Daoy (cell line): ENCODE data around the gene METRNL. TPM values are rescaled to one million over a fixed set of nuclear protein-coding genes. Genes with fewer than 3 reads are reported as not detected.
A peak's percentile ranks its signal among the peaks of the same experiment; 100 is the strongest.

Source experiments
- DNase-seq: peaks from one replicate; pipeline ENCODE4 v3.0.0-alpha.2; 2015; ENCODE audit warnings: low read depth
- total RNA-seq: library from RNA; depleted of rRNA; stranded (reverse); fragments of >200 nt; shearing (Covaris generic); gene quantifications from 2 replicates; pipeline ENCODE4 v1.2.3, GENCODE V29; 2014

Gene METRNL
- total RNA-seq, 1 experiment from 2014 or later = 35.5 TPM

DNA sequence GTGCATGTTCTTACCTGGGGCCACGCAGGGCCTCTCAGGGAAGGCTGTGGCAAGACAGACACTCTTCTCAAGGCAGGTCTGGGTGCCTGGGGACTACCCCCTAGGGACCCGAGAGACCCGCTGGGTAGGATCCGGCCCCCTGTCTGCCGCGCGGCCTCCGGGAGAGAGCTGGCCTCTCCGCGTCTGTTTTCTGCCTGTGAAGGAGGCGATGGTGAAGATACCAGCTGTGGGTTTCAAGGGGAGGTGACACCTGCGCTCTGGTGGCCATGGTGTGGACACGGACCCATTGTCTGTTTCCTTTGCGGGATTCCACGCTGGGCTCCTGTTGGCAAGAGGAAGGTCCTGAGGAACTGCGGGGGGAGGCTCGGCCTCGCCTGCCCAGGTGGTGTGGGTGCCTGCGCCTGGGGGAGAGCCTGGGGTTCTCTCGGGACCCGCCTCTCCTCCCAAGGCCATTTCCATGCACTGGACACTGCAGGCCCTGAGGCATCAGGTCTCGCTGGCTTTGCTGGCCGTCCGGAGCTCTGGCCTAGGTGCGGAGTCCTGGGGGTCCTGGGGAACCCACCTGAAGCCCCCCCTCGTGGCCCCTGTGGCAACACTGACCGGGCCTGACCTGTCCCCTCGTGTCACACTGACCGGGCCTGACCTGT, 12.2 kb upstream of the METRNL start:
- no peak for DNase-seq

DNA sequence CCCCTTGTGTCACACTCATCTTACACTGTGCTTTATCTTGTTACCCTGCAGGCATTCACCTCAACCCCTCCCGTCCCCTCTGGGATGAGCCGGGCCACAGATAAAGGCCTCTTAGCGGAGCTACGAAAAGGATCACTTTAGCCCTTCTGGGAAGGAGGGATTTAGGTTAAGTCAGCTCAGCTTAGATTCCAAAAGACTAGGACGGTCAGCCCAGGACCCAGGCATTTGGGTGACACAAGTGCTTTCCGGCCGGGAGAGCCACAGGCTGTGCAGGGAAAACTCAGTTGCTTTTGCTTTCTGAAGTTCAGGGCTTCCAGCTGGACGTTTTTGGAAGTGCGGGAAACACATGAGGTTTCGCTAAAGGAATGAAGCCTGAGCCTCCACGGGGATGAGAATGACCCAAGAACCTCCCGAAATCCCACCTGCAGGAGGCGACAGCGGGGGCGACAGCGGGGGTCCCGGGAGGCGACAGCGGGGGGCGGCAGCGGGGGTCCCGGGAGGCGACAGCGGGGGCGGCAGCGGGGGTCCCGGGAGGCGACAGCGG, 11.6 kb upstream of the METRNL start:
- DNase-seq = no peak

DNA sequence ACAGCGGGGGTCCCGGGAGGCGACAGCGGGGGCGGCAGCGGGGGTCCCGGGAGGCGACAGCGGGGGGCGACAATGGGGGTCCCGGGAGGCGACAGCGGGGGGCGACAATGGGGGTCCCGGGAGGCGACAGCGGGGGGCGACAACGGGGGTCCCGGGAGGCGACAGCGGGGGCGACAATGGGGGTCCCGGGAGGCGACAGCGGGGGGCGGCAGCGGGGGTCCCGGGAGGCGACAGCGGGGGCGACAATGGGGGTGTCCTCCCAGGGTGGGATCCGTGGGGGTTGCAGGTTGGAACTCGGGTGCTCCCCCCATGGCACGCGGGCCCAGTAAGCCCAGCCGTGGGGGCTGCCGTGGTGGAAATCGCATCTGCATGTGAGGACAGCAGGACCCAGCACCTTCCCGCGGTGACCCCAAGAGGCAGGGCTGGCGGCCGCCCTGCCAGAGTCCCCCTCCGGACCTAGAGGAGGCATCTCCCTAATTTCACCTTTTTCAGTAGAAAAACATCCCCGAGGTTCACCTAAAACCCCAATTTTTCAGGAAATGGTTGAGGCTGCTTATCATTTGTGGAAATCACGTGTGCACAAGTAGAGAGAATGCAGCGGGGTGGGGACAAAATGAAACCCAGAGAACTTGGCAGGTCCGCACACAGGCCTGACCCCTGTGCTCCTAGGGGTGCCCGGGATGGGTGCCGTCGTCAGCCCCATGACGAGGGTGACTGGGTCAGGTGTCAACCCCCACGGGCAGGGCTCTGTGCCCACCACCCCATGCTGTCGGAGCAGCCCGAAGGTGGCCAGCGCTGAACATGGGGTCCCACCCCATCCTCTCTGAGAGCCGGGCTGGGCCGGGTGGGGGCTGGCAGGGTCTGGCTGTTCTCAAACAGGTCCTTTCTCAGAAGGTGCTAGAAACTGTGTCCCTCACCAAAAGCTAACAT, 10.5 kb upstream of the METRNL start:
- no peak for DNase-seq

DNA sequence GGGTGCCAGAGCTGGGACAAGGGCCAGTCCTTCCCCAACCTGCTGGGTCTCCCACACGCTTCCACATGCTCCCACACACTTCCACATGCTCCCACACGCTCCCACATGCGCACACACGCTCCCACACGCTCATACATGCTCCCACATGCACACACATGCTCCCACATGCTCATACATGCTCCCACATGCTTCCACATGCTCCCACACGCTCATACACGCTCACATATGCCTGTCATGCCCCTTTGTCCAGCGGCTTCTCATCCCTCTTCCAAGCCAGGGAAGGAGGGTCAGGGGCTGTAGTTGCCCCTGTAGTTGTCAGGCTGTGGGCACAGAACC, 9.9 kb upstream of the METRNL start:
- no peak for DNase-seq

DNA sequence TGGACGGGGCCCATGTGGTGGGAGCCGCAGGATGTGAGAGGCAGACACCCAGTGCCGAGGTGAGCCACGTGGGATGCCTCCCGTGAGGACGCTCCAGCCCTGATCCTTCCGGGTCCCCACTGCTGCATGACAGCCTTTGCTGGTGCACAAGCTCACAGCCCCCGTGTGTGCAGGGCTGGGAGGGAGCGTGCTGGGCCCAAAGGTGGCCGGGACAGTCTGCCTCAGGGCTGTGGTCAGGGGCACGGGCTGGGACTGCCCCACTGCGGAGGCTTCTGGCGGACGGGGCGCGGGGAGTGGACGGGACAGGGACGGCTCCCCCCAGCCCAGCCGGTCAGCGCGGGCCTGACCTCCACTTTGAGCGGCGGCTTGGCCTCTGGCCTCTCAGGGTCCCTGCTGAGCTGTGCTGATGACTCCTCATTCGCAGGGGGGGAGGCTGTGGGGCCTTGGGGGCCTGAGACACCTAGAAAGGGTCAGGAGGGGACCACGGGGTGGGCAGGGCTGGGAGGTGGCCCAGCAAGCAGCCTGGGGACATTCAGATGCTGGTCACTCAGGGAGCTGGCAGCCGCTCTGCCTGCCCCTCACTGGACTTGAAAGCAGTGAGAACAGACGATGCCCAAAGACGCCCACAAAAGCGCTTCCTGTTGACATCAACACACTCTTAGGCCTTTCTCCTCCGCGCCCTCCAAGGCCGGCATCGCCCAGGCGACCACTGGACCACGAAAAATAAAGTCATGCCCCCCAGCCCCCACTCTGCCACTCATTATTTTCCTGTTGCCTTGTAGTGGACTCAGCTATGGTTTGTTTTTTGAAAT, 9.3 kb upstream of the METRNL start:
- no peak for DNase-seq

DNA sequence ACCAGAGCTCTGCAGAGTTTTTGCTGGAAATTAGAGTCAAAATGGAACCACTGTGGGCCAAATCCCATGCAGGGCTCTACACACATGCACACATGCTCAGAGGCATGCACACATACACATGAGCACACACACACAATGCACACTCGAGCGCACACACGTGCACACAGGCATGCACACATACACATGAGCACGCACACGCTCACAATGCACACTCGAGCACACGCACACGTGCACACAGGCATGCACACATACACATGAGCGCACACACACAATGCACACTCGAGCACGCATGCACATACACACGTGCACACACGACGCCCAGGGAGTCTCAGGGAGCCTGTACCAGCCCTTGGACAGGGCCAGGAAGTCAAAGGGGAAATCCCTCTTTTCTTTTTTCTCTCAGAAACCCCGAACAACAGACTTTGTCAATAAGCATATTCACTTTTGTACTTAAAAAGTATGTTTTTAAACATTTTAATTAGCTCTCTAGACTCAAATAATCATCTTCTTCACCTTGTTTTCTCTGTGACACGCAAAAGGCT, 8.5 kb upstream of the METRNL start:
- DNase-seq = no peak

DNA sequence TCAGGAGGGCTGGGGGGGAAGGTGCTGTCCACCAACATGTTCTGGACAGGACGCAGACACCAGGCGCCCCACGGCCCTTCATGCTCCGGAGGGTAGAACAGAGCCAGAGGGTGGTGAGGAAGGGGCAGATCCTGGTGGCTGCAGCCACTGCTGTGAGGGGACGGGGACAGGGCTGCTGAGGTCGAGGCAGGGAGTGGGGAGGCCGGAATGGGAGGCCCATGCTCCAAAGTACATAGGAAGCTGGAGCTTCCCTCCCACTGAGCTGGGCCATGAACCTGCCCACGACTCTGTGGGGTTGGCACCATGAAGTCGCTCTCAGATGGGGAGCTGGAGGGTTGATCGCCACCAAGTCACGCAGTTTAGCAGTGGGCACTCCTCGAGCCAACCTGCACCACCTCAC, 8.0 kb upstream of the METRNL start:
- DNase-seq = no peak

DNA sequence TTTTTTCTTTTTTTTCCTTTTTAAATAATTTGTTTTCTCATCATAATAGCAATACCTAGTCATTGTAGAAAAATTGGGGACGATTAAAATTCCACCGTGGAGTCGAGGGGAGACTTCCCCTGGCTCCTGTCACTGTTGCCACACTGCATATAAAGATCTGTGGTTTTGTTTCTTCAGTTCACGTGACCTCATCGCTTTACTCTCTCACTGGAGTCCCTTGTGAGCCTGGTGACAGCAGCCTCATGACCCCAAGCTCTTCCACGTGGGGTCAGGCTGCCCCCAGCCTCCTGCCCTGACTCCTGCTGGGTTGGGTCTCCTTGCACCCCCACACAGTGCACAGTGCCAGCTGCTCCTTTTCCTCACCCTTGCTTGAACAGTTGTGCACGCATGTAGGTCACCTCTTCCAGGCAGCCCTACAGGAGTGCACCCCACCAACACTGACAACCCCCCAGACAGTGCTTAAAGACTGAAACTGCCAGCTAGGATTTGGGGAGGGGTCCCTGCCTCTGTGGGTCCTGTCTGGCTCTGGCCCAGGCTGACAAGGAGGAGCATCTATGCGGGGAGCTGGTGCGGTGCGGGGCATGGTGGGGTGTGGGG, 7.3 kb upstream of the METRNL start:
- no peak for DNase-seq

DNA sequence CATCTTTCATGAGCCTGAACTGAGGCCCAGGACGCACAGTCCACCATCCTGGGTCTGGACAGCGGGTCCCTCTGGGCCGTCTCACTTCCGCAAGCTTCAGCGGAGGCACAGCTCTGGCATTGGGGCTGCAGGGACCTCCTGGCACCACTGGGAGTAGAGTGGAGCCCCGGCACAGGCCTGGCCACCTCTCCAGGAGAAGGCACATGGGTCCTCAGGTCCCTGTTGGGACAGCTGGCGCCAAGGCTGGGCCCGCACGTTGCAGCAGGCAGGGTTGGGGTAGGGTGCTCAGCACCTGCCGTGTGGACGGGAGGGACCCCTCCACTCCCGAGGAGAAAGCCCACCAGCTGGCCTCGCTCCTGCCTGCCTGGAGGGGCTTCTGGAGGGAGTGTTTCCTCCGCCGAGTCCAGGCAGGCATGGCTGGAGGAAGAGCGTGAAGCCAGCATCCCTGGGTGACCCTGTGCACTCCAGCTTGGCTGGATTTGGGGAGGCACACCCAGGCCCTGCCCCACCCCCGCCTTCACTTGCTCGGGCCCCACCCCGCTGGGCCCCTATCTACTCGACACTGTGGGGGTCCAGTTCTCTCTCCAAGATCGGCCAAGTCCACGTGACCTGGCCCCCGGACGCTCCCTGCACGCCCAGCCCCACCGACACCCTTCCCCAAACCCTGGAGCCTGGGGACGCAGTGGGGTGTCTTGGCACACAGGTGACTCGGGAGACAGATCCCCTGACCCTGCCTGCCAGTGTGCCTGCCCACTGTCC, 6.6 kb upstream of the METRNL start:
- DNase-seq = no peak

DNA sequence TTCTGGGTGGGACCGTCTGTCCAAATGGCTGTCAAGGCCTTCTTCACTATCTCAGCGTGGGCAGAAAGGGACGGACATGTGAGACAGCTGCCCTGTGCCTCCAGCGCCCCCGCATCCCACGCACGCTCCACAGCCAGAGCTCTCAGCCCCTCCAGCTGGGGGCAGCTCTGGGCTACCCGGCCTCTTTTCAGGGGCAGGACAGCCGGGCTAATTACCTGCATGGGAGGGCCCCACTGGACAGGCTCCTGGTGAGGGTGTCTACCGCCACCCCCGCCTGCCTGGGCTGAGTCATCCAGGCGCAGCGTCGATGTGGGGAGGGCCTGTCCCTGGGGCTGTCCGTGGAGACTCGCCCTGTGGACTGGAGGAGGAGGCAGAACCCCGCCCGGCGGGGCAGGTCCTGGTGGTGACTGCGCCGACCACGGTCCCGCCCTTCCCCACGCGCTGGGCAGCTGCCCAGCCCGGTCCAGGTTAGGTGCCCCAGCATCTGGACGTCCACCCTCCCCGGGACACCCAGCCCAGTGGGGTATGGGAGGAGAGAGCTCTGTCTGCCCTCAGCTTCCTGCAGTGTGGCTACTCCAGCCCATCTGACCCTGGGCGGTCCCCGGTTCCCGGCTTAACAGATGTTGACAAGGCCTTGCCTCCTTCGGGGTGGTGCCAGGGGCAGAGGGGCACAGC, 5.9 kb upstream of the METRNL start:
- peak; percentile 77 for DNase-seq

DNA sequence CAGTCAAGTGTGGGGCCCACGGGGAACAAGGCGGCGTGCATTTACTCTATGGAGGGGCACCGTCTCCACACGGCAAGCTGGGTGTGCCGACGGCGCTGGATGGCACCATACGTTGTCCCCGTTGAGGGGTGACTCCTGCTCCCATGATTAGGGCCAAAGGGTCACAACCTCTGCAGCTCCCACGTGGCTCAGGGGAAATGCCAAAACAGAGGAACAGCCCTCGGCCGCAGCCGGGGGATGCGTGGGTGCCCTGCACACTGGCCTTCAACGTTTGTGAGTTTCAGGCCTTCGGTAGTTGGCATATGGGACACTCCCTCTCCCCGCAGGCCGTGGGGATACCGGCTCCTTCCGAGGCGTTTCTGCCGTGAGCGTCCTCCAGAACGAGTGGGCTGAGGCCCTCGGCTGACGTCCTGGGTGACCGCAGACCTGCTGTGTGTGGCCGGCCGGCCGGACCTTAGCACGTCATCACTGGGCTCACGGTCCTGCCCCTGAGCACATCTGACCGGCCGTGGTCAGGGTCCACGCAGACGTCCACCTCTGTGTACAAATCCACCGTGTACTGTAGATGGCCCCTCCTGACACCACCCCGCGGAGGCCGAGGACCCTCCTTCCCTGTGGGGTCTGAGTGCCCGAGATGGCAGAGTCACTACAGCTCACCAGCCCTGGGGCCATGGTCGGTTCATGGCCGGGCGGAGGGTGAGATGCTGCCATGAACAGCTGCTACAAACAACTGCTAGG, 4.8 kb upstream of the METRNL start:
- DNase-seq = no peak

DNA sequence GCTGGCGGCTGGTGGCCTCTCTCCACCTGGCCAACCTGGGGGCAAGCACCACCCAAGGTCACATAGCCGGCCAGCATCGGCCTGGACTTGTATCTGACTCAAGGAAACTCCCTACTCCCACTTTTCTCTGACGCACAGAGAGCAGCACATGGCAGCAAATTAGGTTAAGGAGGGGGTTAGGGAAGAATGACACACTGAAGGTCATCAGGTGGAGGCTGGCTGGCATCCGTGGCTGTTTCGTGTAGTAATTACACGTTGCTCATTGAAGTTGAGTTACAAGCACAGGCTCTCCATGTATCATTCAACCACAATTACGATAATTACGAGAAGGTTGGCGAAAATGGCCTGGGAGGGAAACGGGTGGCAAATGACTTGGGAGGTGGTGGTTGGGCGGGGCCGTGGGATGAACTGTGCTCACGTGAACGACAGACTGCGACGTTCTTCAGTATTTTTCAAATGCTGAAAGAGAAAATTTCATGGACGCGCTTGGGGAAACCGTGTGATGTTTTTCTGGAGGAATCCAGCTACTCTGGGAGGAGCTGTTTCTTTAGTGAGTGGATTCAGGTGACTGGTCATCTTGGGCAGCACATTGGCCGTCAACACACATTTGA, 4.0 kb upstream of the METRNL start:
- DNase-seq = no peak

DNA sequence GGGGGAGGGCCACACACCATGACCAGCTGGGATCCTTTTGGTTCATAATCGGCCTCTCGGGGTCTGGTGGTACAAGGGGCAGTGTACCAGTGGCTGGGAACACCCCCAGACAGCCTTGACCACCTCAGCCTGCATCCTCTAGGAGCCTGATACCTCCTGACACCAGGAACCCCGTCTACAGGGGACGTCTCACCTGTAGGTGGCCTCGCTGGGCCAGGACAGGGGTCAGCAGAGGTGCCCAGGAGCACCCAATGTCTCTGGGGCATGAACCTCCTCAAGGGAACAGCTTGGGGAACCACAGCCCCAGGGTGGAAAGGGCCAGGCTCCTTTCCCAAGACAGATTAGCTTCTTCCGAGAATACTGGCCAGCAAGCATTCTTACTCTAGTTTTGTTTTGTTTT, 2.5 kb upstream of the METRNL start:
- no peak for DNase-seq

DNA sequence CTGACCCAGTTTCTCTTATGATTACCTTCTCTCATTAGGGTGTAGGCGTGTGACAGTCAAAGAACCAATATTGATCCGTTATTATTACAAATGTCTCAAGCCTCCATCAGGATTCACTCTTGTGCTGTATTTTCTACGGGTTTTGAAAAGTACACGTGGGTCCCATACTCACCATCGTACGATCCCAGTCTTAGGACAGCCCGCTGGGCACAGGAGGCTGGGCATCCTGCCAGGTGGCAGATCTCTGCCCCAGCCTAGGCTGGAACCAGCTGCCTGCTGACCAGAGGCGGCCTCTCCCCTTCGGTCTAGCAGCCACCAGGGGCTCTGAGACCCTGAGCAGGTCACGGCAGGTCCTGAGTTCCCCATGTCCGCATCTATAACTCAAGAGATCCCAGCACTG, 2.0 kb upstream of the METRNL start:
- DNase-seq = no peak

DNA sequence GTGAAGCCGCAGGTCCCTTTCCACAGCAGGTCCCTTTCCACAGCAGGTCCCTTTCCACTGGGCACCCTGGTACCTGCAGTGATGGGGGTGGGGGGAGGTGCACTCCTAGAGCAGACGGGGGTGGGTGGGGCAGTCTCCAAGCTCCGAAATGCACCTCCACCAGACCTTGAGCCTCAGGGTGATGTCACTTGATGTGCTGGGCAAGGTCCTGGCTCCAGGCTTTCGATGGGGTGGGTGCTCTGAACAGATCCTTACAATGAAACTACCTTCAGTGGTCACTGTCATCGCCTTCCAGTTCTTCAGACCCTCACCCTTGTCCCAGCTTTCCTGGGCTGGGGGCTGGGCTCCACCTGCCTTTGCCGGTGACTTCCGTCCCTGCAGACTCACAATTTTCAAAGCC, 1.5 kb upstream of the METRNL start:
- DNase-seq = no peak

DNA sequence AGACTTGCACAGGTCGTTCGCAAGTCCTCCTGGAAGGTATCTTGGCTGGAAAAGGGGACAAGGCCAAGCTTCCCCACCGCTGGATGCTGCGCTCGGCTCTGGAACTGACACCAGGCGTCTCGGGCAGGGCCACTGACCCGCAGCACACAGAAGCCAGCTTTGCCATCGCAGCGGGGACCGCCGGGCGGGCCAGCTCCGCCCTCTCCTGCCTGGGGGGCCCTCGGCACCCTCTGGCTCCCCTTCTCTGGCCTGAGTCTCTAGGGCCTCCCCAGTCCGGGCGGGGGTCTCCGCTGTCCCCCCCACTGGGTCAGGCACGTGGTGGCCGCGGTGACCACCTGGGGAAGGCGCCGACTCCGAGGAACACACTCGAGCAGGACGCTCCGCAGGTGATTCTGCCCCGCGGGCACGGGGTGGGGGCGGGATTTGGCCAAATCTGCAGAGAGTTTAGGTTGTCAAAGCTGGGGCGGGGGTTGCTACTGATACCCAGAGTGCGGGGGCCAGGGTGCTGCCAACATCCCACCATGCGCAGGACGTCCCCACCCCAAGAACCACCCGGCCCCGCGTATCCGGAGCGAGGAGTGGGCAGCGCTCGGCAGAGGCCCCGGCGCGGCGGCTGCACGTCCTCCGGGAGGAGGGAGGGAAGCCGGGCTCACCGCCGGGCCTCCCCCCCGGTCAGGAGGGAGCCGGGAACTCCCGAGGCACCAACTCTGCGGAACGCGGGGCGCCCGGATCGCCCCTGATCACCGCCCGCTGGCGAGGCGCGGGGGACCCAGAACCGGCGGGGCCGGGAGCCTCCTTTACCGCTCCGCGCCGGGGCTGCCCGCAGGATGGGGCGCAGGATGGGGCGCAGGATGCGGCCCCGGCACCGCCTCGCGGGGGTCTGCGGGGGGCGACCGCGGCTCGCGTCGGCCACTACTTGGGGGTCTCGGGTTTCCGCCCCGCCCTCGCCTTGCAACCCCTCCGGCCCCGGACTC, 744 bp upstream of the METRNL start:
- DNase-seq = no peak

DNA sequence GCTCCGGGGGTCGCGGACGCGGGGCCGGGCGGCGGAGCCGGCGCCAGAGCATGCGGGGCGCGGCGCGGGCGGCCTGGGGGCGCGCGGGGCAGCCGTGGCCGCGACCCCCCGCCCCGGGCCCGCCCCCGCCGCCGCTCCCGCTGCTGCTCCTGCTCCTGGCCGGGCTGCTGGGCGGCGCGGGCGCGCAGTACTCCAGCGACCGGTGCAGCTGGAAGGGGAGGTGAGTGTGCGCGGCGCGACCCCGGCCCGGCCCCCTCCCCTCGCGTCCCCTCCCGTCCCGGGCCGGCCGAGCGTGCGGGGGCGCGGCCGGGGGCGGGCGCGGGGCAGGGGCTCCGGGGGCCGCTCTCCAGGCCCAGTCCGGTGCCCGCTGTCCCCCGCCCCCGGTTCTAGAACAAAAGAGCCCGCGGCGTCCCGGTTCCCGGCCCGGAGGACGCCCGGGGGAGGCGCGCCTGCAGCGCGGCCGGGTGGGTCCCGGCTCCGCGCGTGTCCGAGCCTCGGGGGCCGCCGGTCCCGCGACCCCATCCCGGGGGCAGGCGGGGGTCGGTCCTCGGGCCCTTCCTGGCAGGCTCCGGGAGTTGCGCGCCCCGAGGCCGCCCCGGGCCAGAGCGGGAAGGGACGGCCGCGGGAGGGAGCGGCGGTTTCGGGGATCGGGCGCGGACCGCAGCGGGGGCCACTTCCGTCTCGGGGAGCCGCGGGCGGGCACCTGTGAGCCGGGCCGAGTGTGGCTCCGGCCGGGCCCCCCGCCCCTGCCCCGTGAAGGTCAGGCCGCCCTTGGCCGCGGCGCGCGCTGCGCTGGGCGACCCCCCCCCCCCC, 563 bp downstream of the METRNL start:
- peak; percentile 42 for DNase-seq
